Eye (tissue), 1 donor: ENCODE results near the gene FCN2.
A peak's percentile ranks its signal among the peaks of the same experiment; 100 is the strongest.

Experiments used
- DNase-seq: peaks from one replicate; pipeline ENCODE4 v3.0.0-alpha.2; 2015

The FCN2 gene

DNA sequence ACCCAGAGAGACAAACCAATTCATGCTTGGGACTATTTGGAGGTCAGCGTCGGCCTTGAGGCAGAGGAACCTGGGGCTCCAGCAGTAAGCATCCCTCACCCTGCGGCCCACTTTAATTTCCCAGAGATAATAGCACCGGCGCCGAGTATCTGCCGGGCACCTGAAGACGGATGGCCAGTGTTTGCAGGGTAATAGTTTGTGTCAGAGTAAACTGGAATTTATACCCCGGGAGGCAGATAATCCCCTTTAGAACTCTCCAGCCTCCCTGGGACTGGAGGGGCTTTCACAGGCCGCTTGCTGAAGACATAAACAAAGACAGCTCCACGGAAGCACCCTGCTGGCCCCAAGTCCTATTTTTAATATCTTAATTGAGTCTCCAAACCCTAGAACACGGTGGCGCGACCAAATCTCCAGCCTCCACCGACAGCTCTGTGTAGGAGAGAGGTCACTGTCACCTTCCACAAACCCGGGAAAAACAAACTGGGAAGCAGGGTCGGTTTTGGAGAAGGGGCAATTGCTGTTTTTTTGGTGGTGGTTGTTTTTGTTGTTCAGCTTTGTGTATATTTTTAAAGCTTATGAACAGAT, 54.5 kb downstream of the FCN2 start:
- DNase-seq: peak; percentile 52

DNA sequence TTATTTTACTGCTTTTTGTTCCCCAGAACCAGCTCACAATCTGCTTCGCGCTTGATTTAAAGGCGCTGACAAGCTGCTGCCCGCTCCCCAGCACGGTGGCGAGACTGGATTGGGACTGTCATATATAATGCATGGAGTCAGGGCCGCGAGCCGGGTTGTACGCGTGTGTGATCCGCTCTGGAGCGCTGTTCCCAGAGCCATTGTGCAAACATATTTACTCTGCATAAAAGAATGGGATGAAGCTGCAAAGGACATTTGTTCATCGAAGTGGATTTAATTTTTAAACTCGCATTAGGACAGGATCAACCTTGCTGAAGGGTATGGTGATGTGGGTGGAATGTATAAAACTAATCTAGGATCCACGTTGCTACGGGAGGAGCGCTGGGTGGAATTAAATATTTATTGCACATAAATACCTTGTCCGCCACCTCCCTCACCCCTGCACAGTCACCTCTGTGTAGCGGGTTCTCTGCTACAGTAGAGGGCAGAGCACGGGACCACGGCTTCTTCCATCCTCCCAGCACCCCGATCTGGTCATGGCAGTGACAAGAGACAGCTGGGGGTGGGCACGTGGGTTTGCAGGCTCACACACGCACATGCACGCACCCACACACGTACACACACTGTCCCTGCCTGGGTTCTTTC, 55.2 kb downstream of the FCN2 start:
- peak; percentile 82 for DNase-seq

DNA sequence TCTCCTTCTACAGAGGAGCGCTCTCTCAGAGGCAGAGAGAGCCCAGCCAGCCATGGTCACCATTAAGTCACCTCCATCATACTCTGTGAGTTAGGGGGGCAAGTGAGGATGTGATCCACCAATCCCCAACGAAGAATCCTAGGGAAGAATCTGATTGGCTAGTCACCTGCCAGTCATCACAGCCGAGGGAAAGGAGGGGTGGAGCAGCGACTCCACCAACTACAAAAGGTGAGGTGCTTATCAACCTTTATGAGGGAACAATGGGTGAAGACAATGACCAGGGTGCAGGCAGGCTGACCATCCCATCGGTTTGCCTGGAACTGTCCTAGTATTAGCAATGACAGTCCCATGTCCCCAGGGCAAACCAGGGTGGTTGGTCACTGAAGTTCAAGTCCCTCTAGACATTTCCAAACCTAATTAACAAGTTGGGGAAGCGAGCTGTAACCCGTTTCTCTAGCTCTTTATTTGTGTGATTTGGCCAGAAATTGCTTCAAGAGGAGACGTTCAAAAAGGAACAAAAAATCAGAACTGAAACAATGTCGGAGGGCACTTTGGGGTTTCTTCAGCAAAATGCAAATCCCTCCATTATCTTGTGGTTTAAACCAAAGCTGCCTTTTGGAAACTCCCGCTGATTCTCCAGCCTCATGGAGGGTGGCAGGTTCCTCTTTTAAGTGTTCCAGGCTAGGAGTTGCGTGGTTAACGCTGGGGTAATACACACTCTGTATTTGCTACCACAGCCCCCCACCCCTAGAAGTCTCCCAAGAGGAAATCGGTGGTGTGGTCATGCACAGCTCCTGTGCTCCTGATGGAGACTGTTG, 55.9 kb downstream of the FCN2 start:
- peak; percentile 62 for DNase-seq
